ENCODE measurements around the gene NUAK1. TPM values are rescaled to one million over a fixed set of nuclear protein-coding genes. Genes with fewer than 3 reads are reported as not detected.

Gene NUAK1
- total RNA-seq, 6 donors from 2014 or later, result 7.1 to 28.7 (median 10.9) TPM

- peaks cover 12 to 39% (median 27%) of the 10 kb centered on the region in 4 donors for H3K4me1 ChIP-seq
- no peak overlapping the region for H3K27ac ChIP-seq
Observed at GRCh38 chr12:106135075-106135474, 3.7 kb downstream of the NUAK1 start.

GRCh38 chr12:106134294-106134949 is 4.3 kb downstream of the NUAK1 start:
- H3K9me3 ChIP-seq, result no peaks in the 10 kb centered on the region
- ATAC-seq (ENCODE audit: low FRiP score in 2 of 2), result no peak
- H3K36me3 ChIP-seq, result no peaks in the 10 kb centered on the region
- no peak for DNase-seq
- H3K4me3 ChIP-seq, result no peak overlapping the region
- H3K27me3 ChIP-seq, result peaks cover 0 to 11% (median 5%) of the 10 kb centered on the region in 4 donors
- peak overlapping the region in 2 of 4 donors; percentile 20 to 27 for H3K27ac ChIP-seq
- WGBS, 2 donors, result 52 to 69% methylated on average over 2 to 3 of the region's 3 CpGs
- TF ChIP-seq POLR2AphosphoS5 (IDR thresholded peaks at IDR 0.05) (no peak), EP300 (IDR thresholded peaks at IDR 0.05) (no peak), CTCF (IDR thresholded peaks at IDR 0.05) (no peak), POLR2A (IDR thresholded peaks at IDR 0.05) (no peak)
- H3K4me1 ChIP-seq, result peaks cover 12 to 33% (median 22%) of the 10 kb centered on the region in 4 donors

More at GRCh38 chr12:106135075-106135474, 3.7 kb downstream of the NUAK1 start:
- ATAC-seq (ENCODE audit: low FRiP score in 2 of 2) (no peak), DNase-seq (no peak)
- peaks cover 0 to 16% (median 8%) of the 10 kb centered on the region in 4 donors for H3K27me3 ChIP-seq
- no peaks in the 10 kb centered on the region for H3K36me3 ChIP-seq
- H3K4me3 ChIP-seq, result peak overlapping the region in 2 of 4 donors; percentile 69 to 70
- TF ChIP-seq CTCF (IDR thresholded peaks at IDR 0.05) (no peak), POLR2A (IDR thresholded peaks at IDR 0.05) (no peak), EP300 (IDR thresholded peaks at IDR 0.05) (no peak), POLR2AphosphoS5 (IDR thresholded peaks at IDR 0.05) (no peak)
- 65 to 76% methylated on average over 6 of the region's 6 CpGs for WGBS, 2 donors
- no peaks in the 10 kb centered on the region for H3K9me3 ChIP-seq

- Histone ChIP-seq H3K27me3 (peaks cover 0 to 2% (median under 1%) of the 10 kb centered on the region in 4 donors), H3K36me3 (no peaks in the 10 kb centered on the region), H3K4me1 (peaks cover 9 to 26% (median 16%) of the 10 kb centered on the region in 4 donors), H3K4me3 (no peak overlapping the region), H3K9me3 (no peaks in the 10 kb centered on the region), H3K27ac (peak overlapping the region in 3 of 4 donors; percentile 8 to 43 (median 20))
- WGBS, 2 donors, result 69 to 86% methylated on average over 4 of the region's 4 CpGs
- ATAC-seq (ENCODE audit: low FRiP score in 2 of 2), result no peak
- DNase-seq, result no peak
- TF ChIP-seq CTCF (IDR thresholded peaks at IDR 0.05), result no peak
- TF ChIP-seq POLR2AphosphoS5 (IDR thresholded peaks at IDR 0.05), result no peak
- TF ChIP-seq POLR2A (IDR thresholded peaks at IDR 0.05), result no peak
- no peak for TF ChIP-seq EP300 (IDR thresholded peaks at IDR 0.05)
Observed at GRCh38 chr12:106133136-106134087, 5.3 kb downstream of the NUAK1 start.

GRCh38 chr12:106132175-106133135 is 6.3 kb downstream of the NUAK1 start:
- Histone ChIP-seq H3K36me3 (no peaks in the 10 kb centered on the region), H3K4me3 (no peak overlapping the region), H3K9me3 (no peaks in the 10 kb centered on the region), H3K4me1 (peaks cover 8 to 20% (median 13%) of the 10 kb centered on the region in 4 donors), H3K27me3 (no peaks in the 10 kb centered on the region), H3K27ac (peak overlapping the region in 3 of 4 donors; percentile 16 to 28 (median 25))
- no peak for DNase-seq
- ATAC-seq (ENCODE audit: low FRiP score in 2 of 2), result no peak
- TF ChIP-seq CTCF (IDR thresholded peaks at IDR 0.05), result no peak
- no peak for TF ChIP-seq EP300 (IDR thresholded peaks at IDR 0.05)
- no peak for TF ChIP-seq POLR2A (IDR thresholded peaks at IDR 0.05)
- no peak for TF ChIP-seq POLR2AphosphoS5 (IDR thresholded peaks at IDR 0.05)
- WGBS, 2 donors, result 69 to 75% methylated on average over 7 of the region's 7 CpGs
